Activated naive CD4-positive, alpha-beta T cell treated with anti-CD3 and anti-CD28 coated beads, Interleukin-2, amount 50 U/mL, for 24 hours (primary cell): Measurements from ENCODE around the gene ALG6.

Experiments
- H3K27ac Mint-ChIP-seq: one replicate; pipeline ENCODE4 v1.8.0; 2021; ENCODE audit warnings: mild to moderate bottlenecking, mixed read lengths
- H3K27me3 Mint-ChIP-seq: one replicate; pipeline ENCODE4 v1.8.0; 2021; ENCODE audit warnings: mixed read lengths
- H3K36me3 Mint-ChIP-seq: one replicate; pipeline ENCODE4 v1.8.0; 2021; ENCODE audit warnings: mixed read lengths
- H3K4me1 Mint-ChIP-seq: one replicate; pipeline ENCODE4 v1.8.0; 2021; ENCODE audit warnings: mixed read lengths
- H3K4me3 Mint-ChIP-seq: one replicate; pipeline ENCODE4 v1.8.0; 2021; ENCODE audit warnings: mild to moderate bottlenecking, mixed read lengths
- H3K9me3 Mint-ChIP-seq: one replicate; pipeline ENCODE4 v1.8.0; 2021; ENCODE audit warnings: mixed read lengths

ALG6 gene

DNA sequence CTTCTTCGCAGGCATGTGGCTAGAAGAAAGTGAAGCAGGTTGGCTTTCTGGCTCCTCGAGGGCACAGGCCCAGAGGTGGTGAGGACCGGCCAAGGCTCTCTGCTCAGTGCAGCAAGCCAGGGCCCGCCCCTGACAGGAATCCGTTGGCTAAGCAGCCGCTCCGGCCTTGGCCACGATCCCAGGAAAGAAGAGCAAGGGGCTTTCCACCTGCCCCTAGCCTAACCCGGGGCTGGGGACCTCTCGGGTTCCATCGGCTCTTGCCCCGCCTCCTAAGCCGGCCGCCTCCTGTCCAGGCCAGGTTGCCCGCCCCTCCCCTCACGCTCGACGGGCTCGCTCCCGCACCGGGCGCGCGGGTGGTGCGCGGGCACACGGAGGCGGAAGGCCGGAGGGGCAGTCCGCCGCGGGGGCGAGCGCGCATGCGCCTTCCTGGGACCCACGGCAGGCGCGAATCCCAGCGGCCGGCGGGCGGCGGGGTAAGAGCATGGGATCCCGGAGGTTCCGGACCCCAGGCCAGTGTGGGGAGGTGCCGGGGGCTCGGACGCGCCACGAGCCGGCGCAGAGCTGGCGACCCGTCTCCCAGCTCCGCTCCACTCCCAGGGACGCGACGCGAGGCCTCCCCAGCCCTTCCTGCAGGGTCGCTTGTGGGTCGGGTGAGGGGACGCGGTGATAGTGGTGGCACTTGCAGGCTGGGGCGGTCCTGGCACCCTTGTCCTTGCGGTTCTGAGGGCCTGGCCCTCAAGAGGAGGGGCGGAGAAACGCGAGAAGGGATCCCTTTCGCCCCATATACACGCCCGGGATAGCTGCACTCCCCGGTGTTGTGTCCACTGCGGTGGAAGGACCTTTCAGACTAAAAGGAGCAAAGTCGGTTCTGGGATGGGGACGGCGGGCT lies at the start of gene ALG6:
Gene ALG6, plus strand, starts transcription at position 413 of the 889 bp plus-strand sequence. CDS start 3,351 bp downstream, outside the sequence.
- H3K9me3 Mint-ChIP-seq, result no peaks in the 10 kb centered on the region
- H3K27me3 Mint-ChIP-seq, result peaks cover 2% of the 10 kb centered on the region
- H3K36me3 Mint-ChIP-seq, result peaks cover 8% of the 10 kb centered on the region
- H3K4me3 Mint-ChIP-seq, result peak within 1 kb of the TSS; percentile 97
- H3K27ac Mint-ChIP-seq, result peak within 1 kb of the TSS; percentile 97
- peaks cover 30% of the 10 kb centered on the region for H3K4me1 Mint-ChIP-seq

DNA sequence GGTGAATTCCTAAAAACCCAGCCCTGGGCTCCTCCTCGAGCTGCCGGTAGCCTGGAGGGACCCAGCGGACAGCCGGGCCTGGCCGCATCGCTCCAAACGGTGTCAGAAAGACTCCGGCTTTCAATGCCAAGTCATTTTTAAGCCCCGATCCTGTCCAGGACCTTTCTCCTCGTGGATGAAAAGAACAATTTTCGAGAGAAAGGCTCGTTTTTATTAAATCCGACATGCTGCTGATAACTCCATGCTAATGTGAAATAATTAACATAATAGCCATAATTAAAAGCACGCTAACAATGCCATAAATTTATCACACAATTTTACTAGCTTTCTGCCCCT lies 49.6 kb upstream of the ALG6 start:
- Mint-ChIP-seq H3K4me1 (peaks cover 30% of the 10 kb centered on the region), H3K36me3 (peaks cover 14% of the 10 kb centered on the region), H3K27ac (peak overlapping the region; percentile 92), H3K9me3 (peaks cover 10% of the 10 kb centered on the region), H3K4me3 (peak overlapping the region; percentile 61), H3K27me3 (peaks cover 68% of the 10 kb centered on the region)

GRCh38 chr1:63318201-63318979 lies 49.0 kb upstream of the ALG6 start:
- H3K36me3 Mint-ChIP-seq, result peaks cover 14% of the 10 kb centered on the region
- H3K27ac Mint-ChIP-seq, result peak overlapping the region; percentile 92
- H3K4me3 Mint-ChIP-seq, result peak overlapping the region; percentile 61
- H3K9me3 Mint-ChIP-seq, result peaks cover 10% of the 10 kb centered on the region
- peaks cover 31% of the 10 kb centered on the region for H3K4me1 Mint-ChIP-seq
- H3K27me3 Mint-ChIP-seq, result peaks cover 65% of the 10 kb centered on the region

DNA sequence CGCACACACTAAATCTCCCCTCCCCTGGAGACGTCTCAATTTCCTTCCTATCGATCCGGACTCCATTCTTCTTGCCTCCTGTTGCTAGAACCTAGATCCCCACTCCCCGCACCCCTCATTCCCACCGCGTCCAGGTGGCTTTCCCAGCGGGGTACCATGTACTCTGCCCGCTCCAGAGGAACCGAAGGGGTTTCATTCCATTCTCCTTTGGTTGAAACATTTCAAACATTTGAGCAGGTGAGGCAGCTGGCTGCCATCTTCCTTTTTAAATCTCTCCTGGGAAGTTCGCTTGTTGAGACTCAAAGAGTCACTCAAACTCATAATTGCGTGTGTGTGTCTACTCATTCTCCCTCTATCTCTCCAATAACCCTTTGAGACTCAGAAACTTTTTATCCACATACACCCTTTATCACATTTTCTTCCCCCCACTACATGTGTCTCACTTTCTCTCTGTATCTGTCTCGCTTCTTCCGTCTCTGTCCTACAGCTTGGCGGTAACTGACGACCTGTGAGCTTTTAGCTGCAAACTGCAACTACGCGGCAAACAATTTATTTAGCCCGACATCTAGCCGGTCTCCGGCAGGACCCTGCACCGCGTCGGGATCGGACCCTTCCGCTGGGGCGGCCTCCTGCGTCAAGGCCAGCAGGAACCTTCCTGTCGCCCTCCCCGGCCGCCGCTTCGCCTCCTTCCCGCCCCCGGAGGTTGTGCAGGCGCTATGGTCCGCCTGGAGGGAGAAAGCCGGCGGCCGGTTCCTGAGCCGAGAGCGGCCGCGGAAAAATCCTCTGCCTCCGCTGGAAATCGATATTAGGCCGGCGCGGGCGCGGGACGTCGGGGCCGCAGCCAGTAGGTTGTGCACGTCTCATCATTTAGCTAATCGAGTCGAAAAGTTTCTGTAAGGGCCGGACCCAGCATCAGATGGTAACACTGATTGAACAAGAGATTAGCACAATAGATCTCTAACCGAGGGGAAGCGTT lies 48.1 kb upstream of the ALG6 start:
- Mint-ChIP-seq H3K36me3 (peaks cover 14% of the 10 kb centered on the region), H3K4me3 (peak overlapping the region; percentile 11), H3K9me3 (peaks cover 10% of the 10 kb centered on the region)

DNA sequence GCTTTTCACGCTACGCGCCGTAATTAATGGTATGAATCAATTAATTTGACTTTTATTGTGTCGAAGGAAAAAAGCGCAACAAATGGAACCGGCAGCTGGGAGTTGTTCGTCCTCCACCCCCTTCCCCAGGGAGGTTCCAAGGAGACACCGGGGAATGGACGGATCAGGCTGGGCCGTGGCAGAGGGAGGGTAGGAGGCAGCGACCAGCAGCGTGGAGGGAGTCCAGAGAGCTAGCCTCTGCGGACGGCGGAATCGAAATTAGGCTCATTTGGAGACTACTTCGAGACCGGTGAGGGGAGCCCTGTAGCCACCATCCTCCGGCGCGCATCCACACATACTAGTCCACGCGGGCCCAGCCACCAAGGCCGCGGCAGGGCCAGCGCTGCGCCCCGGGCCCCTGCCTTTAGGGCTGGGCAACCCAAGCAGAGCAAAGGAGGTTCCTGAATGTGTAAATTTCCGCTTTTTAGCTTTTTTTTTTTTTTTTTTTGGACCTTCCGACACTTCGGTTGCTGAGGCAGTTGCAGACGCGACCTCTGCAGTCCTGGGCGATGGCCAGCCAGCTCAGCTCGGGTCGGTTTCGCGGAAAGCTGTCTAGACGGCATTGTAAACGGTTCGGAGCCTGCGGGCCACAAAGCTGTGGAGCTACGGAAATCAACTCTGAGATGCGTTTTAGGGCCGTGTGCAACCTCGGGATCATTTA lies 47.3 kb upstream of the ALG6 start:
- Mint-ChIP-seq H3K36me3 (peaks cover 14% of the 10 kb centered on the region), H3K4me1 (peaks cover 36% of the 10 kb centered on the region), H3K27ac (peak overlapping the region; percentile 41), H3K4me3 (peak overlapping the region; percentile 11), H3K9me3 (peaks cover 10% of the 10 kb centered on the region), H3K27me3 (peaks cover 60% of the 10 kb centered on the region)

More for the DNA sequence above, 48.1 kb upstream of the ALG6 start:
- Mint-ChIP-seq H3K27me3 (peaks cover 59% of the 10 kb centered on the region), H3K27ac (peak overlapping the region; percentile 92), H3K4me1 (peaks cover 32% of the 10 kb centered on the region)

GRCh38 chr1:63321066-63321784 lies 46.2 kb upstream of the ALG6 start:
- Mint-ChIP-seq H3K4me3 (peak overlapping the region; percentile 84), H3K4me1 (peaks cover 34% of the 10 kb centered on the region), H3K36me3 (peaks cover 12% of the 10 kb centered on the region), H3K27ac (peak overlapping the region; percentile 73), H3K27me3 (peaks cover 59% of the 10 kb centered on the region), H3K9me3 (peaks cover 10% of the 10 kb centered on the region)

DNA sequence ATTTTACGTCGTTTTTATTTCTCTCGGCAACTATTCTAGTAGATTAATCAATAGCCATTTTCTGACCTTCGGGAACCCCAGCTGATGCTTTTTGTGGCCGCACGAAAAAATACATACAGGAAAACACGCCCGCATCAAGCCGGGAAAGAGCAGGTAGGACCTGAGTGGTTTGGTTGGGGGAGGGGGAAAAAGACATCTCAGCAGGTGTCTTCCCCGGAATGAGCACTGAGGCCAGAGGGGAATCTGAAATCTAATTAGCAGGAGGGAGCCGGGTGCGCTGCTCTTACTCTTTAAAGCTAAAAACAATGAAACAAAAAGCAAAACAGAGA lies 45.7 kb upstream of the ALG6 start:
- peaks cover 60% of the 10 kb centered on the region for H3K27me3 Mint-ChIP-seq
- peak overlapping the region; percentile 73 for H3K27ac Mint-ChIP-seq
- peak overlapping the region; percentile 84 for H3K4me3 Mint-ChIP-seq
- peaks cover 12% of the 10 kb centered on the region for H3K36me3 Mint-ChIP-seq
- H3K9me3 Mint-ChIP-seq, result peaks cover 10% of the 10 kb centered on the region
- H3K4me1 Mint-ChIP-seq, result peaks cover 33% of the 10 kb centered on the region

DNA sequence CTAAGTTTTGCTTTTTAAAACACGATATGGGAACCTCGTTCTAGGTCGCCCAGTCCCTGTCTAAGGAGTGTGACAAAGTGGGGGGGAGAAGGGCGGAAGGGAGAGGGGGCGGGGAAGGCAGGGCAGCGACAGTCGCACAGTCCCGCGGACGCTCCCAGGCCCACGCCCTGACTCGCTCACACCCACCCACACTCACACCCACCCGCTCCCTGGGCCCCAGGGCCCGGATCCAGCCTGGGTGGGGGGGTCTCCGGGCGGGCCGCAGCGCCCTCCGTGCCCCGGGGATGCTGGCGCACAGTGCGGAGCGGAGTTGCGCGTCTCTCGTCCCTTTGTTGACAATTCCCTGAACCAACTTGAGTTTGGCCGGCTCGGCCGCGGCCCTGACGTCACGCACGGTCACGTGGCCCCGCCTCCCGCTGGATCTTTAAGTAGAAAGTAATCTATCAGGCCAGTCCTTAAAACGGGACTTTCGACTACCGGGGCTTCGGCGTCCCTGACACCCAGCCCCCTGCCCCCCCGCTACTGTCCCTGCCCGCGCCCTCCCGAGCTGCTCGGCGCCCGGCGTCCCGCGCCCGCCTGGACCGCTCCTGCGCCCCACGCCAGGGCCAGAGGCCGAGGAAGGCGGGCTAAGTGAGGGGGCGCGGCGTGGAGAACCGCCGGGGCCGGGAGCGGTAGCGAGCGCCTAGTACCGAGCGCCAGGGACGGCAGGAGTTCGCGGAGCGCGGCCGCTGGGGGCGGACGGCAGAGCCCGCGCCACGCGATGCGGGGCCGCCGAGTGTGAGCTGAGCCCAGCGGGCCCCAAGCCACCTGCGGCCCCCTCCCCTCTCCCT lies 45.1 kb upstream of the ALG6 start, which contains the start of gene FOXD3:
Gene FOXD3, plus strand, starts transcription at position 454 of the 830 bp plus-strand sequence. CDS start 492 bp downstream, outside the sequence.
- Mint-ChIP-seq H3K4me1 (peaks cover 37% of the 10 kb centered on the region), H3K27me3 (peaks cover 66% of the 10 kb centered on the region), H3K27ac (peak within 1 kb of the TSS; percentile 73), H3K4me3 (peak within 1 kb of the TSS; percentile 84), H3K9me3 (peaks cover 10% of the 10 kb centered on the region), H3K36me3 (peaks cover 12% of the 10 kb centered on the region)

- Mint-ChIP-seq H3K4me1 (peaks cover 34% of the 10 kb centered on the region), H3K4me3 (peak overlapping the region; percentile 82), H3K27me3 (peaks cover 66% of the 10 kb centered on the region), H3K27ac (peak overlapping the region; percentile 68), H3K9me3 (peaks cover 7% of the 10 kb centered on the region), H3K36me3 (peaks cover 14% of the 10 kb centered on the region)
Measured at GRCh38 chr1:63322944-63323864, 44.2 kb upstream of the ALG6 start.

GRCh38 chr1:63323865-63324778 lies 43.3 kb upstream of the ALG6 start:
- H3K36me3 Mint-ChIP-seq, result peaks cover 12% of the 10 kb centered on the region
- peaks cover 7% of the 10 kb centered on the region for H3K9me3 Mint-ChIP-seq
- H3K27ac Mint-ChIP-seq, result peak overlapping the region; percentile 84
- peaks cover 29% of the 10 kb centered on the region for H3K4me1 Mint-ChIP-seq
- H3K4me3 Mint-ChIP-seq, result peak overlapping the region; percentile 76
- H3K27me3 Mint-ChIP-seq, result peaks cover 63% of the 10 kb centered on the region

DNA sequence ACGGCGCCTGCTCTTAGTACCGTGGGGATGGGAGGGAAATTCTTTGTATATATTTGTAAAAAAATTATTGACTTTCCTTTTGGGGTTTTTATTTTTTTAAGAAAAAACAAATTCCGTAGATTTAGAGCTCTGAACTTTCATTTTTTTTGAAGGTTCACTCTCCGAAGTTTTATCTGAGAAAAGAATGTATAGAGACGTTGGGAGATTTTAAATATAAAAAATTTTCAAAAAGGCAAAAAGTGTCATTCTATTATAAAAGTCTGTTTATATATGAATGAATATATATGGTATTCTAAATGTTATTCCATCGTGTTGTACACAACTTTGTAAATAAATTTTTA lies 42.7 kb upstream of the ALG6 start:
- Mint-ChIP-seq H3K36me3 (peaks cover 11% of the 10 kb centered on the region), H3K9me3 (peaks cover 5% of the 10 kb centered on the region), H3K27ac (peak overlapping the region; percentile 84), H3K27me3 (peaks cover 63% of the 10 kb centered on the region), H3K4me1 (peaks cover 32% of the 10 kb centered on the region), H3K4me3 (peak overlapping the region; percentile 76)
